Measurements from ENCODE around the gene DSC3. TPM values are rescaled to one million over a fixed set of nuclear protein-coding genes. Genes with fewer than 3 reads are reported as not detected.

DSC3 gene
- total RNA-seq, 1 donor from 2014 or later: 29.1 TPM

DNA sequence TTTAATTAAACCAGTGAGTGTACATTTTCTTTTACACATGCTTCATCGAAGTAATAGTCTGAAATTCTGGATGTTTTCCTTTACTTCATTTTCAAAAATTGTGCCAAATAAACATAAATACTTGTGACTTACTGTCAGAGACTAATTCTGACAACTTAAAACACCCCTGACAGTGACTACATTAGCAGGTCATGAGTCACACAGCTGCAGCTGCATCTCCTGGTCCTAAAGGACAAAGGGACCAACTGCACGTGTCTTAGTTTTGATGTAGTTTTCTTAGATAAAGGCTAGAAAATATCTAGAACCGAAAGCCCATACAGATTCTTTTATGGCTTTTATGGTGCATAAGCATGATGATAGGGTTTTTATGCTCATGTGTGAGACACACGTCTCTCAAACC, 29.6 kb upstream of the DSC3 start:
- Mint-ChIP-seq H3K27ac (no peak overlapping the region), H3K4me1 (peaks cover 5% of the 10 kb centered on the region), H3K27me3 (ENCODE audit: low read depth) (no peaks in the 10 kb centered on the region), H3K36me3 (peaks cover 57% of the 10 kb centered on the region), H3K4me3 (no peak overlapping the region), H3K9me3 (peaks cover 9% of the 10 kb centered on the region)
- no peak for DNase-seq (ENCODE audit: low spot score in 2 of 2, unreplicated experiment in 2 of 2)
- TF ChIP-seq, protein P1, sequence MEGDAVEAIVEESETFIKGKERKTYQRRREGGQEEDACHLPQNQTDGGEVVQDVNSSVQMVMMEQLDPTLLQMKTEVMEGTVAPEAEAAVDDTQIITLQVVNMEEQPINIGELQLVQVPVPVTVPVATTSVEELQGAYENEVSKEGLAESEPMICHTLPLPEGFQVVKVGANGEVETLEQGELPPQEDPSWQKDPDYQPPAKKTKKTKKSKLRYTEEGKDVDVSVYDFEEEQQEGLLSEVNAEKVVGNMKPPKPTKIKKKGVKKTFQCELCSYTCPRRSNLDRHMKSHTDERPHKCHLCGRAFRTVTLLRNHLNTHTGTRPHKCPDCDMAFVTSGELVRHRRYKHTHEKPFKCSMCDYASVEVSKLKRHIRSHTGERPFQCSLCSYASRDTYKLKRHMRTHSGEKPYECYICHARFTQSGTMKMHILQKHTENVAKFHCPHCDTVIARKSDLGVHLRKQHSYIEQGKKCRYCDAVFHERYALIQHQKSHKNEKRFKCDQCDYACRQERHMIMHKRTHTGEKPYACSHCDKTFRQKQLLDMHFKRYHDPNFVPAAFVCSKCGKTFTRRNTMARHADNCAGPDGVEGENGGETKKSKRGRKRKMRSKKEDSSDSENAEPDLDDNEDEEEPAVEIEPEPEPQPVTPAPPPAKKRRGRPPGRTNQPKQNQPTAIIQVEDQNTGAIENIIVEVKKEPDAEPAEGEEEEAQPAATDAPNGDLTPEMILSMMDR (IDR thresholded peaks at IDR 0.05; ENCODE audit: unreplicated experiment): no peak

DNA sequence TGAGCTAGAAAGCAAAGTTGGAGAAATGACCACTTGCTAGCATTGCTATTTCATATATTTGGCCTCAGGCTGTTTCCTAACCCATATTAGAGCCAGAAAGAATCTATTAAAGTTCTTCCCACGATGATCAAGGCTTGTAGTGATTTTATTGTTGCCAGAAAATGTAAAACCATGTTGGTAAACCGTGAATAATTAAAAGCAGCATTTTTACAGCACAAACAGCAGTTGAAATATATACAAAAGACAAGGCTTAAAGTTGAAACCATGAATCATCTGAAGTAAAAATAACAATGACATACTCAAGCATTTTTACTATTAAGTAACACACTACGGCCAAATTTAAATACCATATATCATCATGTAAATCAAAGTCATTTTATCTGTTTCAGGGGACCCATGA, 27.7 kb upstream of the DSC3 start:
- peaks cover 46% of the 10 kb centered on the region for H3K36me3 Mint-ChIP-seq
- peak overlapping the region; percentile 34 for H3K27ac Mint-ChIP-seq
- no peak overlapping the region for H3K4me3 Mint-ChIP-seq
- H3K4me1 Mint-ChIP-seq: peaks cover 5% of the 10 kb centered on the region
- TF ChIP-seq, protein P1 (IDR thresholded peaks at IDR 0.05; ENCODE audit: unreplicated experiment): no peak
- no peak for DNase-seq (ENCODE audit: low spot score in 2 of 2, unreplicated experiment in 2 of 2)
- no peaks in the 10 kb centered on the region for H3K9me3 Mint-ChIP-seq
- no peaks in the 10 kb centered on the region for H3K27me3 Mint-ChIP-seq (ENCODE audit: low read depth)

GRCh38 chr18:31066266-31066665, 23.7 kb upstream of the DSC3 start:
- TF ChIP-seq, protein P1 (IDR thresholded peaks at IDR 0.05; ENCODE audit: unreplicated experiment): no peak
- H3K9me3 Mint-ChIP-seq: no peaks in the 10 kb centered on the region
- DNase-seq (ENCODE audit: low spot score in 2 of 2, unreplicated experiment in 2 of 2): no peak

GRCh38 chr18:31065036-31065773, 22.7 kb upstream of the DSC3 start:
- no peak overlapping the region for H3K27ac Mint-ChIP-seq
- peaks cover 7% of the 10 kb centered on the region for H3K4me1 Mint-ChIP-seq
- no peaks in the 10 kb centered on the region for H3K27me3 Mint-ChIP-seq (ENCODE audit: low read depth)
- DNase-seq (ENCODE audit: low spot score in 2 of 2, unreplicated experiment in 2 of 2): no peak
- TF ChIP-seq, protein P1 (IDR thresholded peaks at IDR 0.05; ENCODE audit: unreplicated experiment): no peak
- H3K4me3 Mint-ChIP-seq: no peak overlapping the region
- no peaks in the 10 kb centered on the region for H3K9me3 Mint-ChIP-seq
- peaks cover 27% of the 10 kb centered on the region for H3K36me3 Mint-ChIP-seq

More at GRCh38 chr18:31066266-31066665, 23.7 kb upstream of the DSC3 start:
- H3K4me3 Mint-ChIP-seq: no peak overlapping the region
- no peaks in the 10 kb centered on the region for H3K27me3 Mint-ChIP-seq (ENCODE audit: low read depth)
- H3K27ac Mint-ChIP-seq: no peak overlapping the region
- peaks cover 10% of the 10 kb centered on the region for H3K4me1 Mint-ChIP-seq
- peaks cover 30% of the 10 kb centered on the region for H3K36me3 Mint-ChIP-seq

- TF ChIP-seq, protein P1 (IDR thresholded peaks at IDR 0.05; ENCODE audit: unreplicated experiment): no peak
- peaks cover 21% of the 10 kb centered on the region for H3K36me3 Mint-ChIP-seq
- no peak for DNase-seq (ENCODE audit: low spot score in 2 of 2, unreplicated experiment in 2 of 2)
- H3K27ac Mint-ChIP-seq: no peak overlapping the region
- H3K4me1 Mint-ChIP-seq: peaks cover 7% of the 10 kb centered on the region
- no peak overlapping the region for H3K4me3 Mint-ChIP-seq
- no peaks in the 10 kb centered on the region for H3K9me3 Mint-ChIP-seq
- no peaks in the 10 kb centered on the region for H3K27me3 Mint-ChIP-seq (ENCODE audit: low read depth)
Measured at GRCh38 chr18:31064130-31064529, 21.6 kb upstream of the DSC3 start.
